CD4-positive, alpha-beta T cell treated with Interleukin-2 at 100 ng/mL for 4 hours (primary cell): Measurements from ENCODE around the gene TRAF3.

Experiments
- DNase-seq: peaks from one replicate; pipeline ENCODE4 v3.0.0-alpha.2; 2020; ENCODE audit warnings: low spot score

The TRAF3 gene

DNA sequence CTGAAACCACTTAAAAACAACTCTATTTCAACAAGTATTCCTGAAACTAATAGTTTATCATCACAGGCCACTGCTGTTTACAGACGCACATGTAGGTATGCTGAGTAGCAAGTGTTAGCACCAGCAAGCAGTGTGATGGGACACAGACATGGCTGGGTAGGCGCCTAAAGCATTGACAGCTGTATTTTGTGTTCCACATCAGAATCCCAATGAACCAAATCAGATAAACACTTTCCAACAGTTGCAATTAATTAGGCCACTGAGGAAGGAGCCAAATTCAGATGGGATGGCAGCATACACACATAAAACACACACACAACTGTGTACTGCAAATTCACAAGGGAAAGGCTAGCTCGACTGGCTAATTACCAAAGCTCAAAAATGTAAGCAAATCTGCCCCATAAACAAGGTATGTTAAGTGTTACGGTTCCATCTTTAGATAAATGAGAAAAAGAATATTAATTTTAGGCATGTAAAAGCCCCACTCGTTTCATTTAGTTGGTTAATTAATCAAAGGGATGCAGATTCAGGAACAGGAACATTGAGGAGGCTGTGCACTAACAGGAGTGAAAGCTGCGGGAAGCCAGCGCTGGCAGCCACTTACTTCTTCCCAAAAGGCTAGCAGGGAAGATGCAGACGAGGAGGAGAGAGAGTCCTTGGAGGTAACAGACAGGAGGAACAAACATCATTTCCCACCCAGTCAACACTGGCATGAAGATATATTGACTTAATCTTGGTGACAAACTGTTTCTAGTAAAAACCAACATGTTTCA is 178.6 kb downstream of the TRAF3 start:
- no peak for DNase-seq

DNA sequence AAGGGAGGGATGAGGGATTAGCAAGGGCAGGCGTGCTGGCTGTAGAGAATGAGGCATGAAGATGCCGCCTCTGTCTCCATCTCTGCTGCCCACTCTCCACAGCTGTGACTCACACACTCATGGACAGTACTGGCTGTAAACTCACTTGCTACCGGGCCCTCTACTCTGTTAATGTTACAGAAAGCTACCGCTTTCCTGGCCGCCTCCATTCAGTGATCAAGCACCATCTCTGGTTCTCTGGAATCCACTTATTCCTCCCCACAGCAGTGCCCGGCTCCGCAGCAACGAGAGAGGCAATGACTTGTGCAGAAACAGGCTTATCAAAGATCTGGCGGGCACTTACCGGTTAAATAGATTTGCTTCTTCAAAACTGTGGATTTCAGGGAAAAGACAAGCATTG is 180.0 kb downstream of the TRAF3 start:
- DNase-seq = no peak

DNA sequence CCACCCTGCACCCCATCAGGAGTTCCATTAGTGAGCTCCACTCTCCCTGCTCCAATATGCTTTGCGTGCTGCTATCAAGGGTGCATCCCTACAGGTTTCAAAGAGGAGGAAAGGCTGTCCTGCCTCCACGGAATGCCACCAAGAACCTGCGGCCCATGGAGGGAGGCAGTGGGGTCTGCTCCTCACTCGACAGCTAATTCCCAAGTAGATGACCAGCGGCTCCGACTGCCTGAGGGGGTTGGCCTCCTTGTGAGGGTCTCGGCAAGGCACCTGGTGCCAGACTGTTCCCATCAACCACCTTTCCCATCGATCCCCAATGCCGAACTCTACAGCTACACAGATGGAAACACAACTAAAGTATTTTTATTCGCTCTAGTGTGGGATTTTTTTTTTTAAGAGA is 181.2 kb downstream of the TRAF3 start:
- DNase-seq = no peak
